OCI-LY1 (cell line): ENCODE data around the gene MTUS2.

Source experiments
- H2AFZ ChIP-seq: fragments of 200-600 bp; sonication (generic), shearing (Covaris generic); 2 replicates; pipeline ENCODE4 v1.6.0; 2014; ENCODE audit warnings: antibody characterized with exemption, mild to moderate bottlenecking, low read length
- H3F3A ChIP-seq: fragments of 200-600 bp; sonication (generic), shearing (Covaris generic); 2 replicates; pipeline ENCODE4 v1.6.0; 2014; ENCODE audit warnings: mild to moderate bottlenecking, antibody characterized with exemption, low read length, moderate library complexity; ENCODE audit not compliant: insufficient read depth
- H3K27ac ChIP-seq: fragments of 200-600 bp; sonication (generic); 2 replicates; pipeline ENCODE4 v1.5.1; 2014; ENCODE audit warnings: low read length, mixed run types, mild to moderate bottlenecking, low read depth; ENCODE audit not compliant: poor library complexity, severe bottlenecking
- H3K27me3 ChIP-seq: fragments of 200-600 bp; sonication (generic); 2 replicates; pipeline ENCODE4 v1.6.0; 2014; ENCODE audit warnings: antibody characterized with exemption, mild to moderate bottlenecking, low read length, moderate library complexity; ENCODE audit not compliant: insufficient read depth
- H3K36me3 ChIP-seq: fragments of 200-600 bp; sonication (generic); 2 replicates; pipeline ENCODE4 v1.6.1; 2014; ENCODE audit warnings: mild to moderate bottlenecking, antibody characterized with exemption, low read length, moderate library complexity, mixed read lengths; ENCODE audit not compliant: insufficient read depth
- H3K4me1 ChIP-seq: fragments of 200-600 bp; sonication (generic); 2 replicates; pipeline ENCODE4 v1.5.1; 2014; ENCODE audit warnings: mild to moderate bottlenecking, low read length, moderate library complexity; ENCODE audit not compliant: insufficient read depth, severe bottlenecking
- H3K4me2 ChIP-seq: fragments of 200-600 bp; sonication (generic), shearing (Covaris generic); 2 replicates; pipeline ENCODE4 v1.6.1; 2014; ENCODE audit warnings: low read length
- H3K4me3 ChIP-seq: fragments of 200-600 bp; sonication (generic); 2 replicates; pipeline ENCODE4 v1.5.1; 2014; ENCODE audit warnings: low read length, low read depth, mild to moderate bottlenecking, mixed read lengths; ENCODE audit not compliant: poor library complexity, severe bottlenecking
- H3K79me2 ChIP-seq: fragments of 200-600 bp; shearing (Covaris generic); 2 replicates; pipeline ENCODE4 v1.6.1; 2016; ENCODE audit warnings: mixed run types, low read length, mixed read lengths; ENCODE audit not compliant: insufficient read depth
- H3K9ac ChIP-seq: fragments of 200-600 bp; sonication (generic), shearing (Covaris generic); 2 replicates; pipeline ENCODE4 v1.6.1; 2014; ENCODE audit warnings: mild to moderate bottlenecking, low read length, mixed read lengths
- H3K9me2 ChIP-seq: fragments of 200-600 bp; sonication (generic), shearing (Covaris generic); 2 replicates; pipeline ENCODE4 v1.6.1; 2014; ENCODE audit warnings: low read depth, mild to moderate bottlenecking, low read length, mixed read lengths
- H3K9me3 ChIP-seq: fragments of 200-600 bp; shearing (Covaris generic); 2 replicates; pipeline ENCODE4 v1.6.1; 2014; ENCODE audit warnings: low read length, mixed read lengths
- H4K20me1 ChIP-seq: fragments of 200-600 bp; sonication (generic), shearing (Covaris generic); 2 replicates; pipeline ENCODE4 v1.6.0; 2016; ENCODE audit warnings: mild to moderate bottlenecking, low read length; ENCODE audit not compliant: insufficient read depth
- CTCF ChIP-seq: fragments of 200-600 bp; sonication (generic), shearing (Covaris generic); IDR thresholded peaks from 2 replicates; pipeline ENCODE4 v1.5.1; 2017; ENCODE audit warnings: mild to moderate bottlenecking, antibody characterized with exemption, low read length, moderate library complexity, mixed read lengths
- EZH2 ChIP-seq: fragments of 200-600 bp; sonication (generic), shearing (Covaris generic); IDR thresholded peaks from 2 replicates; pipeline ENCODE4 v1.8.0; 2017; ENCODE audit warnings: borderline replicate concordance, mixed run types, mild to moderate bottlenecking, antibody characterized with exemption, low read length, moderate library complexity, mixed read lengths

Gene MTUS2

GRCh38 chr13:29059800-29060199, 239.7 kb downstream of the MTUS2 start:
- Histone ChIP-seq H3K27me3 (no peaks in the 10 kb centered on the region), H3K79me2 (no peaks in the 10 kb centered on the region), H3K9me2 (no peaks in the 10 kb centered on the region), H3F3A (no peaks in the 10 kb centered on the region), H3K27ac (no peak overlapping the region), H3K9ac (no peak overlapping the region), H3K4me2 (no peak overlapping the region), H3K4me1 (no peaks in the 10 kb centered on the region), H3K9me3 (no peaks in the 10 kb centered on the region), H3K36me3 (no peaks in the 10 kb centered on the region), H2AFZ (no peak overlapping the region), H4K20me1 (no peaks in the 10 kb centered on the region), H3K4me3 (no peak overlapping the region)
- TF ChIP-seq EZH2 (no peak), CTCF (no peak)

GRCh38 chr13:29065142-29065541, 245.0 kb downstream of the MTUS2 start:
- Histone ChIP-seq H3K79me2 (no peaks in the 10 kb centered on the region), H3K4me3 (no peak overlapping the region), H4K20me1 (no peaks in the 10 kb centered on the region), H3K27me3 (no peaks in the 10 kb centered on the region), H3K4me1 (no peaks in the 10 kb centered on the region), H2AFZ (no peak overlapping the region), H3K9ac (no peak overlapping the region), H3F3A (no peaks in the 10 kb centered on the region), H3K36me3 (no peaks in the 10 kb centered on the region), H3K9me3 (no peaks in the 10 kb centered on the region), H3K27ac (no peak overlapping the region), H3K4me2 (no peak overlapping the region), H3K9me2 (no peaks in the 10 kb centered on the region)
- TF ChIP-seq EZH2 (no peak), CTCF (no peak)

GRCh38 chr13:29067306-29067945, 247.3 kb downstream of the MTUS2 start:
- H3K4me1 ChIP-seq, result no peaks in the 10 kb centered on the region
- H3K27me3 ChIP-seq, result no peaks in the 10 kb centered on the region
- H3F3A ChIP-seq, result no peaks in the 10 kb centered on the region
- no peak overlapping the region for H3K27ac ChIP-seq
- H2AFZ ChIP-seq, result no peak overlapping the region
- TF ChIP-seq EZH2 (no peak), CTCF (no peak)
- H3K4me3 ChIP-seq, result no peak overlapping the region
- H3K4me2 ChIP-seq, result no peak overlapping the region
- no peaks in the 10 kb centered on the region for H3K9me3 ChIP-seq
- H3K9ac ChIP-seq, result no peak overlapping the region
- no peaks in the 10 kb centered on the region for H3K36me3 ChIP-seq
- no peaks in the 10 kb centered on the region for H3K9me2 ChIP-seq
- H3K79me2 ChIP-seq, result no peaks in the 10 kb centered on the region
- no peaks in the 10 kb centered on the region for H4K20me1 ChIP-seq
